ENCODE data around the gene TNF. TPM values are rescaled to one million over a fixed set of nuclear protein-coding genes. Genes with fewer than 3 reads are reported as not detected.

The TNF gene
- total and polyA plus RNA-seq, 2 of the 13 experiments (the other 11 are each of a cell fraction or from before 2014, with no cell fraction given) = not detected

DNA sequence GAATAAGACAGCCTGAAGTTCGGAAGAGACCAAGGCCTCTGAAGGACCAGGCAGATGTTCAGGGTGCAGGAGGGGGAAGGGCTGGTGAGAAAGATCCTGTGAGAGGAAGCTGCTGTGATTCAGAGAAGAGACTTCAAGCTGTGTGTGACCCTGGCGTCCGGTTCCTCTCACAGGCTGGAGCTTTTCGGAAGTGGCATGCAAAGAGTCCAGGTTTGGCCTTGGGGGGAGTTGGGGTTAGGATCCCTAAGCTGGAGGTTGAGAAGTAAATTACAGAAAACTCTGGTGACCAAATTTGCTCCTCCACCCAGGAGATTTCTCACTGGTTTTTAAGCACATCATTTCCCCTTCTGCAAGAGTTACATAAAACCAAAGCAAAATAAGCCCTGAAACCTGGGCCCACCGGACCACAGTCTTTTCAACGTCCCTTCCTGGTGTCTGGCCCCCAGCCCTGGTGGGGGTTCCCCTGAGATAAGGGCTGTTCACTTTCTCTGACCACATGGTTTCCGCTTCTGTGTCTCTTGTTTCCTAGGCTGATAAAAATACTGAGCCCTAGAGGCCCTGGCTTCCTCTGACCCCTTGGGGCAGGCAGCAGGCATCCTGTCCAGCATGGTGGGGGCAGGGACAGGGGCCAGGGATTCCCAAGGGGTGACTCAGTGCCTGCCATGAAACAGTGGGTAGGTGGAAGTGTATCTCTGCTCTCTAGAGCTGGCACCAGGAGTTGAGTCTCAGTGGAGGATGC, 15.2 kb upstream of the TNF start (continued):
- TF ChIP-seq THYN1 (CRISPR knock-in tag; IDR thresholded peaks at IDR 0.05; ENCODE audit: borderline replicate concordance, low read depth) = no peak
- TF ChIP-seq ZNF687 (CRISPR knock-in tag; IDR thresholded peaks at IDR 0.05) = peak; percentile 37
- no peak for TF ChIP-seq CHD4 (IDR thresholded peaks at IDR 0.05; ENCODE audit: borderline replicate concordance, low read length)
- TF ChIP-seq, protein P1, sequence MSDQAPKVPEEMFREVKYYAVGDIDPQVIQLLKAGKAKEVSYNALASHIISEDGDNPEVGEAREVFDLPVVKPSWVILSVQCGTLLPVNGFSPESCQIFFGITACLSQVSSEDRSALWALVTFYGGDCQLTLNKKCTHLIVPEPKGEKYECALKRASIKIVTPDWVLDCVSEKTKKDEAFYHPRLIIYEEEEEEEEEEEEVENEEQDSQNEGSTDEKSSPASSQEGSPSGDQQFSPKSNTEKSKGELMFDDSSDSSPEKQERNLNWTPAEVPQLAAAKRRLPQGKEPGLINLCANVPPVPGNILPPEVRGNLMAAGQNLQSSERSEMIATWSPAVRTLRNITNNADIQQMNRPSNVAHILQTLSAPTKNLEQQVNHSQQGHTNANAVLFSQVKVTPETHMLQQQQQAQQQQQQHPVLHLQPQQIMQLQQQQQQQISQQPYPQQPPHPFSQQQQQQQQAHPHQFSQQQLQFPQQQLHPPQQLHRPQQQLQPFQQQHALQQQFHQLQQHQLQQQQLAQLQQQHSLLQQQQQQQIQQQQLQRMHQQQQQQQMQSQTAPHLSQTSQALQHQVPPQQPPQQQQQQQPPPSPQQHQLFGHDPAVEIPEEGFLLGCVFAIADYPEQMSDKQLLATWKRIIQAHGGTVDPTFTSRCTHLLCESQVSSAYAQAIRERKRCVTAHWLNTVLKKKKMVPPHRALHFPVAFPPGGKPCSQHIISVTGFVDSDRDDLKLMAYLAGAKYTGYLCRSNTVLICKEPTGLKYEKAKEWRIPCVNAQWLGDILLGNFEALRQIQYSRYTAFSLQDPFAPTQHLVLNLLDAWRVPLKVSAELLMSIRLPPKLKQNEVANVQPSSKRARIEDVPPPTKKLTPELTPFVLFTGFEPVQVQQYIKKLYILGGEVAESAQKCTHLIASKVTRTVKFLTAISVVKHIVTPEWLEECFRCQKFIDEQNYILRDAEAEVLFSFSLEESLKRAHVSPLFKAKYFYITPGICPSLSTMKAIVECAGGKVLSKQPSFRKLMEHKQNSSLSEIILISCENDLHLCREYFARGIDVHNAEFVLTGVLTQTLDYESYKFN (CRISPR knock-in tag; conservative IDR thresholded peaks at IDR 0.05) = 0 out of 2 replicates have a peak, but pooled peaks have one; percentile 14
- TF ChIP-seq TEAD3 (CRISPR knock-in tag; optimal IDR thresholded peaks at IDR 0.05; ENCODE audit: borderline replicate concordance) = peak; percentile 76
- no peak for TF ChIP-seq GABPA (IDR thresholded peaks at IDR 0.05; ENCODE audit: low read depth, low read length)
- peak; percentile 43 for TF ChIP-seq GABPA (CRISPR knock-in tag; IDR thresholded peaks at IDR 0.05; ENCODE audit: low read depth)
- TF ChIP-seq FOSL2 (CRISPR knock-in tag; IDR thresholded peaks at IDR 0.05) = peak; percentile 90
- 0 out of 2 replicates have a peak, but pooled peaks have one; percentile 18 for TF ChIP-seq ELF3 (CRISPR knock-in tag; IDR thresholded peaks at IDR 0.05)
- no peak for TF ChIP-seq ZNF326 (CRISPR knock-in tag; IDR thresholded peaks at IDR 0.05; ENCODE audit: borderline replicate concordance)
- no peak for TF ChIP-seq ZMYM2 (CRISPR knock-in tag; IDR thresholded peaks at IDR 0.05)
